Transverse colon (tissue), 4 donors: Measurements from ENCODE around the gene GFI1B.

ENCODE experiments used
- CTCF ChIP-seq, 5 experiments: fragments of 200-600 bp in 3 of 5; fragments of 450-650 bp in 2 of 5; sonication (generic) in 3 of 5; IDR thresholded peaks; 1 replicate in 2 of 5; 2 replicates in 3 of 5; pipeline ENCODE4 v1.5.1; 2016 to 2017; ENCODE audit warnings: antibody characterized with exemption in 5 of 5, inconsistent platforms in 3 of 5, mild to moderate bottlenecking in 2 of 5, moderate library complexity in 1 of 5
- EP300 ChIP-seq: sonication (generic); formaldehyde crosslinking; IDR thresholded peaks from one replicate; pipeline ENCODE4 v1.6.1; 2017; ENCODE audit warnings: antibody characterized with exemption, low read depth
- POLR2A ChIP-seq: fragments of 450-650 bp; IDR thresholded peaks from one replicate; pipeline ENCODE4 v1.6.1; 2016; ENCODE audit warnings: antibody characterized with exemption, mild to moderate bottlenecking, moderate library complexity
- POLR2AphosphoS5 ChIP-seq, 3 donors: sonication (generic); formaldehyde crosslinking; IDR thresholded peaks; one replicate each; pipeline ENCODE4 v1.6.1; 2016; ENCODE audit warnings: antibody characterized with exemption in 3 of 3

DNA sequence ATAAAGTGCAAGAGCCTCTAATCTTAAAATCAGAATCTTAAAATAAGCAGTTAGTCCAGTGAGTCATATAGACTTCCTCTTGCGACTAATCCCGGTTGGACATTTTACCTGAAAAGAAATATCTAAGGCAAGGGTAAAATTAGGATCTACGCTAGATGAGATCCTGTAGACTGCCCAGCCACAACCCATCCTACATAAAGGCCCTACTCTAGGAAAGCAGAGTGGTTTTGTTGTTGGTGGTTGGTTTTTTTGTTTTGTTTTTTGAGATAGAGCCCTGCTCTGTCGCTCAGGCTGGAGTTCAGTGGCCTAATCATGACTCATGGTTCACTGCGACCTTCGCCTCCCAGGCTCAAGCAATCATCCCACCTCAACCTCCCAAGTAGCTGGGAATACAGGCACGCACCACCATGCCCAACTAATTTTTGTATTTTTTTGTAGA, 41.0 kb upstream of the GFI1B start:
- TF ChIP-seq POLR2AphosphoS5 (IDR thresholded peaks at IDR 0.05) (no peak), POLR2A (no peak), CTCF (IDR thresholded peaks at IDR 0.05) (no peak), EP300 (no peak)
